ENCODE measurements around the gene DGKI. TPM values are rescaled to one million over a fixed set of nuclear protein-coding genes. Genes with fewer than 3 reads are reported as not detected.

The DGKI gene
- total RNA-seq, 1 experiment from 2014 or later: not detected

GRCh38 chr7:137579913-137580640 is 266.7 kb downstream of the DGKI start:
- CTCF ChIA-PET: no interaction called here
- peak; percentile 12 for DNase-seq (ENCODE audit: low read depth, low spot score)
- no peaks in the 10 kb centered on the region for H3K36me3 ChIP-seq (ENCODE audit: control insufficient read depth, insufficient read depth, low read length)

DNA sequence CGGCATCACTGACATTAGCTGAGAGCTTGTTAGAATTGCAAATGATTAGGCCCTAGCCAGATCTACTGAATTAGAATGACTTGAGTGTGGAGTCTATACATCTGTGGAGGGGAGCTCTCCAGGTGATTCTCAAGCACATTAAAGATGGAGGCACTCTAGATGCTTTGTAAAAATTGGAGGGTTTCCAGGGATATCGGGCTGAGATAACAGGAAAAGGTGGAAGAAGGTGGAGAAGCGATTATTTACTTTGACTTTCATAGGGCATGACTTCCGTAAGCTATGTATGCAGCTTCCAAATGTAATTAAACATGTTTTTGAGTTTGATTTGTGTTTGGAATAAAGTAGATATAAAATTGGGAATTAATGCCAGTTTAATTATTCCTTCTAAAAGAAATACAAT is 268.2 kb downstream of the DGKI start:
- Histone ChIP-seq H3K27ac (ENCODE audit: low read length) (no peak overlapping the region), H3K36me3 (ENCODE audit: control insufficient read depth, insufficient read depth, low read length) (no peaks in the 10 kb centered on the region), H3K27me3 (ENCODE audit: control insufficient read depth, insufficient read depth, low read length) (no peaks in the 10 kb centered on the region), H3K9me3 (ENCODE audit: control insufficient read depth, insufficient read depth, low read depth, low read length) (no peaks in the 10 kb centered on the region), H3K4me3 (ENCODE audit: low read depth in 2 of 2, low read length in 2 of 2) (no peak overlapping the region), H3K4me1 (ENCODE audit: control insufficient read depth, insufficient read depth, low read length) (no peaks in the 10 kb centered on the region)
- TF ChIP-seq SIN3A (IDR thresholded peaks at IDR 0.05; ENCODE audit: borderline replicate concordance, insufficient read depth, low read depth, low read length) (no peak), CTCF (IDR thresholded peaks at IDR 0.05) (no peak), POLR2AphosphoS5 (IDR thresholded peaks at IDR 0.05; ENCODE audit: low read depth, low read length) (no peak), TCF7L2 (IDR thresholded peaks at IDR 0.05; ENCODE audit: low read depth, low read length) (no peak)
- TF ChIP-seq, protein P1, sequence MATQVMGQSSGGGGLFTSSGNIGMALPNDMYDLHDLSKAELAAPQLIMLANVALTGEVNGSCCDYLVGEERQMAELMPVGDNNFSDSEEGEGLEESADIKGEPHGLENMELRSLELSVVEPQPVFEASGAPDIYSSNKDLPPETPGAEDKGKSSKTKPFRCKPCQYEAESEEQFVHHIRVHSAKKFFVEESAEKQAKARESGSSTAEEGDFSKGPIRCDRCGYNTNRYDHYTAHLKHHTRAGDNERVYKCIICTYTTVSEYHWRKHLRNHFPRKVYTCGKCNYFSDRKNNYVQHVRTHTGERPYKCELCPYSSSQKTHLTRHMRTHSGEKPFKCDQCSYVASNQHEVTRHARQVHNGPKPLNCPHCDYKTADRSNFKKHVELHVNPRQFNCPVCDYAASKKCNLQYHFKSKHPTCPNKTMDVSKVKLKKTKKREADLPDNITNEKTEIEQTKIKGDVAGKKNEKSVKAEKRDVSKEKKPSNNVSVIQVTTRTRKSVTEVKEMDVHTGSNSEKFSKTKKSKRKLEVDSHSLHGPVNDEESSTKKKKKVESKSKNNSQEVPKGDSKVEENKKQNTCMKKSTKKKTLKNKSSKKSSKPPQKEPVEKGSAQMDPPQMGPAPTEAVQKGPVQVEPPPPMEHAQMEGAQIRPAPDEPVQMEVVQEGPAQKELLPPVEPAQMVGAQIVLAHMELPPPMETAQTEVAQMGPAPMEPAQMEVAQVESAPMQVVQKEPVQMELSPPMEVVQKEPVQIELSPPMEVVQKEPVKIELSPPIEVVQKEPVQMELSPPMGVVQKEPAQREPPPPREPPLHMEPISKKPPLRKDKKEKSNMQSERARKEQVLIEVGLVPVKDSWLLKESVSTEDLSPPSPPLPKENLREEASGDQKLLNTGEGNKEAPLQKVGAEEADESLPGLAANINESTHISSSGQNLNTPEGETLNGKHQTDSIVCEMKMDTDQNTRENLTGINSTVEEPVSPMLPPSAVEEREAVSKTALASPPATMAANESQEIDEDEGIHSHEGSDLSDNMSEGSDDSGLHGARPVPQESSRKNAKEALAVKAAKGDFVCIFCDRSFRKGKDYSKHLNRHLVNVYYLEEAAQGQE (IDR thresholded peaks at IDR 0.05; ENCODE audit: insufficient read depth in 1 of 2, low read depth in 2 of 2, low read length in 1 of 2): no peak
- ATAC-seq: no peak
- BruUV-seq (replicated peaks): no TSS peak
- no peak for DNase-seq (ENCODE audit: low read depth, low spot score)
- intact Hi-C loops (cut with micrococcal nuclease; ENCODE audit: unreplicated experiment): no loop called here
- POLR2A ChIA-PET: no interaction called here
- CTCF ChIA-PET: no interaction called here
- in situ Hi-C loops (cut with HindIII; ENCODE audit: low pct_unique_long_range_greater_than_20kb, low sequenced_read_pairs): no loop called here

More at GRCh38 chr7:137579913-137580640, 266.7 kb downstream of the DGKI start:
- Histone ChIP-seq H3K27ac (ENCODE audit: low read length) (no peak overlapping the region), H3K27me3 (ENCODE audit: control insufficient read depth, insufficient read depth, low read length) (no peaks in the 10 kb centered on the region), H3K4me3 (ENCODE audit: low read depth in 2 of 2, low read length in 2 of 2) (no peak overlapping the region), H3K4me1 (ENCODE audit: control insufficient read depth, insufficient read depth, low read length) (no peaks in the 10 kb centered on the region), H3K9me3 (ENCODE audit: control insufficient read depth, insufficient read depth, low read depth, low read length) (no peaks in the 10 kb centered on the region)
- in situ Hi-C loops (cut with HindIII; ENCODE audit: low pct_unique_long_range_greater_than_20kb, low sequenced_read_pairs) (no loop called here), intact Hi-C loops (cut with micrococcal nuclease; ENCODE audit: unreplicated experiment) (no loop called here)
- no TSS peak for BruUV-seq (replicated peaks)
- POLR2A ChIA-PET: no interaction called here
- no peak for ATAC-seq
- no peak for TF ChIP-seq POLR2AphosphoS5 (IDR thresholded peaks at IDR 0.05; ENCODE audit: low read depth, low read length)
- TF ChIP-seq SIN3A (IDR thresholded peaks at IDR 0.05; ENCODE audit: borderline replicate concordance, insufficient read depth, low read depth, low read length): no peak
- no peak for TF ChIP-seq CTCF (IDR thresholded peaks at IDR 0.05)
- no peak for TF ChIP-seq TCF7L2 (IDR thresholded peaks at IDR 0.05; ENCODE audit: low read depth, low read length)
- TF ChIP-seq, protein P1 (IDR thresholded peaks at IDR 0.05; ENCODE audit: insufficient read depth in 1 of 2, low read depth in 2 of 2, low read length in 1 of 2): no peak
